SK-N-SH (cell line): ENCODE data around the gene PGK2. TPM values are rescaled to one million over a fixed set of nuclear protein-coding genes. Genes with fewer than 3 reads are reported as not detected.

Source experiments
- CTCF ChIA-PET: fragments of 300-600, 350-600 bp; formaldehyde crosslinking; extraction: SDS; loops from one replicate; lab custom pipeline; 2021; lab: Yijun Ruan, JAX
- POLR2A ChIA-PET: fragments of 350-600 bp; sonication (Branson Sonifier 250); formaldehyde crosslinking; extraction: SDS; loops from one replicate; lab custom pipeline; 2020; ENCODE audit warnings: antibody characterized with exemption, inconsistent platforms; lab: Yijun Ruan, JAX
- DNase-seq: peaks from one replicate; pipeline ENCODE4 v3.0.0; 2012
- H2AFZ ChIP-seq: fragments of 200-600 bp; sonication (generic); 2 replicates; pipeline ENCODE4 v1.8.1; 2016; ENCODE audit warnings: antibody characterized with exemption, mild to moderate bottlenecking, low read depth
- H3F3A ChIP-seq: fragments of 200-600 bp; sonication (generic); replicated peaks from 2 replicates; pipeline ENCODE3; 2016; ENCODE audit warnings: antibody characterized with exemption, mild to moderate bottlenecking; ENCODE audit not compliant: insufficient read depth
- H3K27ac ChIP-seq, 2 experiments: fragments of 200-500 bp in 1 of 2; fragments of 200-600 bp in 1 of 2; sonication (Bioruptor generic) in 1 of 2; sonication (generic), shearing (Covaris generic) in 1 of 2; 2 replicates each; pipeline versions ENCODE4 v1.5.1 to v1.6.1; 2014 to 2016; ENCODE audit warnings: low read depth in 2 of 2, inconsistent platforms in 1 of 2, low read length in 1 of 2, mild to moderate bottlenecking in 1 of 2, mixed read lengths in 1 of 2
- H3K27me3 ChIP-seq: fragments of 200-600 bp; sonication (generic), shearing (Covaris generic); 2 replicates; pipeline ENCODE4 v1.6.1; 2016; ENCODE audit warnings: mixed run types; ENCODE audit not compliant: insufficient read depth
- H3K36me3 ChIP-seq, 2 experiments: fragments of 200-500 bp in 1 of 2; fragments of 200-600 bp in 1 of 2; sonication (Bioruptor generic) in 1 of 2; sonication (generic) in 1 of 2; replicated peaks in 1 of 2; 2 replicates each; pipeline versions ENCODE3 to v1.5.1; 2014 to 2016; ENCODE audit warnings: low read length in 1 of 2, mild to moderate bottlenecking in 1 of 2; ENCODE audit not compliant: insufficient read depth in 2 of 2, control insufficient read depth in 1 of 2
- H3K4me1 ChIP-seq, 2 experiments: fragments of 200-500 bp in 1 of 2; fragments of 200-600 bp in 1 of 2; sonication (Bioruptor generic) in 1 of 2; sonication (generic), shearing (Covaris generic) in 1 of 2; 2 replicates each; pipeline versions ENCODE4 v1.5.1 to v1.6.1; 2014 to 2016; ENCODE audit warnings: low read depth in 1 of 2, low read length in 1 of 2, mixed run types in 1 of 2; ENCODE audit not compliant: insufficient read depth in 2 of 2, control insufficient read depth in 1 of 2
- H3K4me2 ChIP-seq: fragments of 200-600 bp; sonication (generic), shearing (Covaris generic); 2 replicates; pipeline ENCODE4 v1.6.1; 2017; ENCODE audit warnings: mixed run types
- H3K4me3 ChIP-seq, 2 experiments: fragments of 200-500 bp in 1 of 2; fragments of 200-600 bp in 1 of 2; sonication (Bioruptor generic) in 1 of 2; sonication (generic), shearing (Covaris generic) in 1 of 2; 2 replicates each; pipeline versions ENCODE4 v1.5.1 to v1.8.1; 2014 to 2016; ENCODE audit warnings: low read depth in 2 of 2, inconsistent platforms in 1 of 2, low read length in 1 of 2, mild to moderate bottlenecking in 1 of 2, mixed read lengths in 1 of 2, moderate library complexity in 1 of 2
- H3K79me2 ChIP-seq: fragments of 200-600 bp; sonication (generic); 2 replicates; pipeline ENCODE4 v1.8.1; 2017; ENCODE audit warnings: mild to moderate bottlenecking; ENCODE audit not compliant: insufficient read depth
- H3K9ac ChIP-seq: fragments of 200-600 bp; sonication (generic); 2 replicates; pipeline ENCODE4 v1.6.1; 2017; ENCODE audit warnings: mixed run types
- H3K9me2 ChIP-seq: fragments of 200-600 bp; sonication (generic); 2 replicates; pipeline ENCODE4 v1.6.1; 2017; ENCODE audit warnings: mixed run types
- H3K9me3 ChIP-seq: fragments of 200-600 bp; sonication (generic); 2 replicates; pipeline ENCODE4 v1.6.1; 2017; ENCODE audit warnings: mixed run types, mild to moderate bottlenecking, moderate library complexity
- H4K20me1 ChIP-seq: fragments of 200-600 bp; sonication (generic); 2 replicates; pipeline ENCODE4 v1.6.1; 2017; ENCODE audit warnings: mild to moderate bottlenecking, mixed run types; ENCODE audit not compliant: insufficient read depth
- EZH2phosphoT487 ChIP-seq: fragments of 200-600 bp; sonication (generic); IDR thresholded peaks from 2 replicates; pipeline ENCODE4 v1.6.1; 2017; ENCODE audit warnings: low read depth, mixed run types, mild to moderate bottlenecking, antibody characterized with exemption, moderate library complexity, borderline replicate concordance
- GABPA ChIP-seq: IDR thresholded peaks from 2 replicates; pipeline ENCODE4 v1.4.0; 2012; ENCODE audit warnings: low read depth, mild to moderate bottlenecking
- PBX3 ChIP-seq: IDR thresholded peaks from 2 replicates; pipeline ENCODE4; 2012
- POLR2AphosphoS5 ChIP-seq: IDR thresholded peaks from 2 replicates; pipeline ENCODE4 v1.6.1; 2012; ENCODE audit warnings: low read depth, low read length
- RFX5 ChIP-seq: IDR thresholded peaks from 2 replicates; pipeline ENCODE4 v1.6.1; 2012; ENCODE audit warnings: mild to moderate bottlenecking, improper control_type of control experiment, low read length
- TAF1 ChIP-seq: IDR thresholded peaks from 2 replicates; pipeline ENCODE4 v1.6.1; 2012; ENCODE audit warnings: low read depth, mild to moderate bottlenecking, low read length, moderate library complexity, borderline replicate concordance
- TCF12 ChIP-seq: IDR thresholded peaks from 2 replicates; pipeline ENCODE4 v1.4.0; 2012
- TEAD4 ChIP-seq: IDR thresholded peaks from 2 replicates; pipeline ENCODE4 v1.4.0; 2012; ENCODE audit warnings: mild to moderate bottlenecking, borderline replicate concordance; ENCODE audit not compliant: insufficient read depth
- ZBTB33 ChIP-seq: IDR thresholded peaks from 2 replicates; pipeline ENCODE4 v1.4.0; 2012; ENCODE audit warnings: low read depth, borderline replicate concordance
- WGBS: methylation state at CpG from one replicate; pipeline ENCODE4 v1.1.6; 2017; ENCODE audit warnings: low lambda C conversion rate; 5-methylcytosine and 5-hydroxymethylcytosine counted together
- polyA plus RNA-seq, 3 experiments: library from polyadenylated mRNA; depleted of rRNA; stranded (reverse); fragments of >200 nt; gene quantifications; 2 replicates each; pipeline ENCODE4 v1.2.3, GENCODE V29; 2012

The PGK2 gene
- polyA plus RNA-seq, 1 of the 3 experiments (the other 2 are of a cell fraction) = not detected

GRCh38 chr6:49805246-49805645 lies 18.2 kb upstream of the PGK2 start:
- POLR2A ChIA-PET = no interaction called here
- Histone ChIP-seq H3K27ac (no peak overlapping the region), H3K9ac (no peak overlapping the region), H3K4me2 (no peak overlapping the region), H4K20me1 (no peaks in the 10 kb centered on the region), H3K27me3 (no peaks in the 10 kb centered on the region), H3K4me1 (no peaks in the 10 kb centered on the region), H3F3A (no peaks in the 10 kb centered on the region), H3K36me3 (no peaks in the 10 kb centered on the region), H2AFZ (no peak overlapping the region), H3K79me2 (no peaks in the 10 kb centered on the region), H3K4me3 (no peak overlapping the region), H3K9me3 (no peaks in the 10 kb centered on the region), H3K9me2 (no peaks in the 10 kb centered on the region; the same call in 1 of the 2 replicates)
- TF ChIP-seq EZH2phosphoT487 (no peak), ZBTB33 (no peak), PBX3 (no peak), RFX5 (no peak), TCF12 (no peak), POLR2AphosphoS5 (no peak), TEAD4 (no peak)
- no peak for DNase-seq
- WGBS = 13% methylated on average over 2 of the region's 3 CpGs
- CTCF ChIA-PET = no interaction called here

GRCh38 chr6:49801525-49801924 lies 14.4 kb upstream of the PGK2 start:
- CTCF ChIA-PET = no interaction called here
- no peak overlapping the region for H3K4me3 ChIP-seq
- no peaks in the 10 kb centered on the region for H3K36me3 ChIP-seq
- TF ChIP-seq GABPA = no peak
- no peak for TF ChIP-seq TAF1
- no peak for TF ChIP-seq ZBTB33
- TF ChIP-seq, all 33 proteins: peak for 0
- H3K4me2 ChIP-seq = no peak overlapping the region
- no peaks in the 10 kb centered on the region for H3K9me3 ChIP-seq
- POLR2A ChIA-PET = no interaction called here
- no peaks in the 10 kb centered on the region for H3K27me3 ChIP-seq
- H4K20me1 ChIP-seq = no peaks in the 10 kb centered on the region
- no peaks in the 10 kb centered on the region for H3K79me2 ChIP-seq
- H2AFZ ChIP-seq = no peak overlapping the region
- H3K4me1 ChIP-seq = no peaks in the 10 kb centered on the region
- DNase-seq = no peak
- H3K27ac ChIP-seq = no peak overlapping the region
- no peaks in the 10 kb centered on the region for H3F3A ChIP-seq
- no peaks in the 10 kb centered on the region for H3K9me2 ChIP-seq
- WGBS = 19% methylated on average over 8 of the region's 8 CpGs
- no peak overlapping the region for H3K9ac ChIP-seq
